WTC11 (cell line): ENCODE measurements around the gene GORASP1. TPM values are rescaled to one million over a fixed set of nuclear protein-coding genes. Genes with fewer than 3 reads are reported as not detected.

Experiments used
- ATAC-seq: fragments of 200-7000 bp; cut with Tn5 transposase; 2 replicates; pipeline ENCODE4 v1.10.0; 2021; ENCODE audit warnings: mild to moderate bottlenecking, moderate library complexity
- CTCF ChIA-PET: fragments of 300-600 bp; sonication (Branson Sonifier 250); formaldehyde crosslinking; loops from one replicate; lab custom pipeline; 2021; ENCODE audit warnings: antibody characterized with exemption; lab: Charles Lee
- POLR2A ChIA-PET: fragments of 350-600 bp; sonication (Branson Sonifier 250); formaldehyde crosslinking; loops from one replicate; lab custom pipeline; 2021; ENCODE audit warnings: antibody characterized with exemption; lab: Charles Lee
- DNase-seq: peaks from one replicate; pipeline ENCODE4 v3.0.0; 2021; ENCODE audit warnings: low spot score
- H3K27ac Mint-ChIP-seq: 2 replicates; pipeline ENCODE4 v1.8.0; 2021; ENCODE audit warnings: mixed read lengths
- H3K27me3 Mint-ChIP-seq: 2 replicates; pipeline ENCODE4 v1.8.0; 2021; ENCODE audit warnings: low read depth, mild to moderate bottlenecking, moderate library complexity, mixed read lengths
- H3K36me3 Mint-ChIP-seq: 2 replicates; pipeline ENCODE4 v1.8.0; 2021; ENCODE audit warnings: mixed read lengths
- H3K4me1 Mint-ChIP-seq: 2 replicates; pipeline ENCODE4 v1.8.0; 2022; ENCODE audit warnings: mixed read lengths
- H3K4me3 Mint-ChIP-seq: 2 replicates; pipeline ENCODE4 v1.8.0; 2021; ENCODE audit warnings: mild to moderate bottlenecking, moderate library complexity, mixed read lengths
- H3K9me3 Mint-ChIP-seq: 2 replicates; pipeline ENCODE4 v1.8.0; 2021; ENCODE audit warnings: mixed read lengths
- FOXJ3 ChIP-seq: sonication (generic); formaldehyde crosslinking; IDR thresholded peaks from 2 replicates; pipeline ENCODE4 v1.9.0; 2021; ENCODE audit warnings: missing genetic modification reagents, mild to moderate bottlenecking, borderline replicate concordance
- FOXP1 ChIP-seq: sonication (generic); formaldehyde crosslinking; IDR thresholded peaks from 2 replicates; pipeline ENCODE4 v1.8.0; 2022; ENCODE audit warnings: missing genetic modification reagents, mild to moderate bottlenecking, moderate library complexity, borderline replicate concordance
- HMGA2 ChIP-seq: fragments of 250-450 bp; sonication (Bioruptor Pico); IDR thresholded peaks from 2 replicates; pipeline ENCODE4 v1.4.0; 2021; ENCODE audit warnings: mild to moderate bottlenecking, moderate library complexity
- NR1H2 ChIP-seq: sonication (generic); formaldehyde crosslinking; IDR thresholded peaks from 2 replicates; pipeline ENCODE4 v1.9.0; 2021; ENCODE audit warnings: mild to moderate bottlenecking, moderate library complexity, missing genetic modification reagents
- NR2C2 ChIP-seq: sonication (generic); formaldehyde crosslinking; IDR thresholded peaks from 2 replicates; pipeline ENCODE4 v1.8.0; 2022; ENCODE audit warnings: mild to moderate bottlenecking, missing genetic modification reagents
- NR3C1 ChIP-seq: sonication (generic); formaldehyde crosslinking; conservative IDR thresholded peaks from 2 replicates; pipeline ENCODE4 v1.8.1; 2023; ENCODE audit warnings: low read depth, mild to moderate bottlenecking, missing genetic modification reagents
- RELA ChIP-seq: sonication (generic); formaldehyde crosslinking; IDR thresholded peaks from 2 replicates; pipeline ENCODE4 v1.8.1; 2022; ENCODE audit warnings: missing genetic modification reagents, mild to moderate bottlenecking, borderline replicate concordance
- SMAD4 ChIP-seq: sonication (generic); formaldehyde crosslinking; IDR thresholded peaks from 2 replicates; pipeline ENCODE4 v1.8.0; 2022; ENCODE audit warnings: mild to moderate bottlenecking, missing genetic modification reagents
- TEAD4 ChIP-seq: sonication (generic); formaldehyde crosslinking; IDR thresholded peaks from 2 replicates; pipeline ENCODE4 v1.8.0; 2022; ENCODE audit warnings: mild to moderate bottlenecking, missing genetic modification reagents
- ZNF121 ChIP-seq: sonication (generic); formaldehyde crosslinking; IDR thresholded peaks from 2 replicates; pipeline ENCODE4 v1.8.0; 2023; ENCODE audit warnings: missing genetic modification reagents
- ZNF219 ChIP-seq: sonication (generic); formaldehyde crosslinking; IDR thresholded peaks from 2 replicates; pipeline ENCODE4 v1.8.0; 2023; ENCODE audit warnings: missing genetic modification reagents, mild to moderate bottlenecking, borderline replicate concordance
- ZNF232 ChIP-seq: sonication (generic); formaldehyde crosslinking; IDR thresholded peaks from 2 replicates; pipeline ENCODE4 v1.8.0; 2022; ENCODE audit warnings: mild to moderate bottlenecking, missing genetic modification reagents
- ZNF263 ChIP-seq: sonication (generic); formaldehyde crosslinking; IDR thresholded peaks from 2 replicates; pipeline ENCODE4 v1.8.1; 2022; ENCODE audit warnings: low read depth, mild to moderate bottlenecking, moderate library complexity, missing genetic modification reagents
- ZNF423 ChIP-seq: fragments of 250-450 bp; sonication (Bioruptor Pico); IDR thresholded peaks from 2 replicates; pipeline ENCODE4 v2.1.2; 2022; ENCODE audit warnings: mild to moderate bottlenecking, moderate library complexity
- total RNA-seq: library from RNA; stranded (reverse); gene quantifications from 3 replicates; pipeline ENCODE4 v1.2.3, GENCODE V29; 2021
- TF ChIP-seq, protein P1 (sequence below): sonication (generic); formaldehyde crosslinking; IDR thresholded peaks from 2 replicates; pipeline ENCODE4 v1.8.1; 2023; ENCODE audit warnings: mild to moderate bottlenecking, missing genetic modification reagents
- TF ChIP-seq, protein P2 (sequence below): fragments of 250-450 bp; sonication (Bioruptor Pico); IDR thresholded peaks from 2 replicates; pipeline ENCODE4 v1.9.0; 2021; ENCODE audit warnings: mild to moderate bottlenecking
- TF ChIP-seq, protein P3 (sequence below): sonication (generic); formaldehyde crosslinking; IDR thresholded peaks from 2 replicates; pipeline ENCODE4 v1.8.0; 2023; ENCODE audit warnings: mild to moderate bottlenecking, missing genetic modification reagents
- TF ChIP-seq, protein P4 (sequence below): sonication (generic); formaldehyde crosslinking; IDR thresholded peaks from 2 replicates; pipeline ENCODE4 v1.8.0; 2022; ENCODE audit warnings: mild to moderate bottlenecking, missing genetic modification reagents
- TF ChIP-seq, protein P5 (sequence below): sonication (generic); formaldehyde crosslinking; IDR thresholded peaks from 2 replicates; pipeline ENCODE4 v1.8.0; 2022; ENCODE audit warnings: mild to moderate bottlenecking, missing genetic modification reagents
- TF ChIP-seq, protein P6 (sequence below): sonication (generic); formaldehyde crosslinking; conservative IDR thresholded peaks from 2 replicates; pipeline ENCODE4 v1.8.1; 2022; ENCODE audit warnings: mild to moderate bottlenecking, missing genetic modification reagents
- TF ChIP-seq, protein P7 (sequence below): fragments of 200-600 bp; IDR thresholded peaks from 2 replicates; pipeline ENCODE4 v1.8.0; 2022; ENCODE audit warnings: antibody characterized with exemption

Gene GORASP1
- total RNA-seq, 1 experiment from 2014 or later = 47.4 TPM

DNA sequence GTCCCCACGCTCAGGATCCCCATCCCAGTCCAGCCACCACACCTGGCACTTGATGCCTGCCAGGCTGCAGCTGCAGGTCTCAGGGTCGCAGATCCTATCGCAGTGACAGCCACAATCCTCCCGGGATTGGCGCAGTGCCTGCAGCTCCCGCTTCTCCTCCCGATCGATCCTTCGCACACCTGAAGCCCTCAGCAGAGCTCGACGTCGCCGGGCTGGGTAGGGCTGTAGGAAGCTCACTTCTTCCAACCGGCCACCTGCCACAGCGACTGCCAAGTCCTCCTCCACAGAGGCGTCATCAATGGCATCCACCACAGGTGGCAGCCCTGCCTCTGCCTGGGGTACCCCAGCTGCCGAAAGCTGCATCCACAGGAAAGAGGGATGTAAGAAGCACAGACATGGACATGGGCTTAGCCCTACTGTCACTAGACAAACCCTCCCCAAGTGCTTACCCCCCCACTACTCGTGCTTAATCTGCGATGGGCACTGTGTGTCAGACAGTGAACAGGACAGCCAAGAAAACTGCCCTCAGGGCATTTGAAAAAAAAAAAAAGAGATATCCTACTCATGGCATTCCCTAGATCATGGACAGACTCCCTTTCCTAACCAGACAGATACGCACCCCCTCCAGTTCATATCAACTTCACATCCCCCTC is 36.8 kb upstream of the GORASP1 start:
- H3K4me1 Mint-ChIP-seq = peaks cover 36% of the 10 kb centered on the region
- DNase-seq (no peak), ATAC-seq (no peak)
- H3K9me3 Mint-ChIP-seq = no peaks in the 10 kb centered on the region
- H3K4me3 Mint-ChIP-seq = no peak overlapping the region
- no peak overlapping the region for H3K27ac Mint-ChIP-seq
- ChIA-PET CTCF (interaction anchor here (1.0 kb wide), 1 partner anchor 144 kb away, joined by 3 read pairs; no protein-coding TSS in a partner anchor), POLR2A (no interaction called here)
- peaks cover 34% of the 10 kb centered on the region for H3K36me3 Mint-ChIP-seq
- TF ChIP-seq, protein P1, sequence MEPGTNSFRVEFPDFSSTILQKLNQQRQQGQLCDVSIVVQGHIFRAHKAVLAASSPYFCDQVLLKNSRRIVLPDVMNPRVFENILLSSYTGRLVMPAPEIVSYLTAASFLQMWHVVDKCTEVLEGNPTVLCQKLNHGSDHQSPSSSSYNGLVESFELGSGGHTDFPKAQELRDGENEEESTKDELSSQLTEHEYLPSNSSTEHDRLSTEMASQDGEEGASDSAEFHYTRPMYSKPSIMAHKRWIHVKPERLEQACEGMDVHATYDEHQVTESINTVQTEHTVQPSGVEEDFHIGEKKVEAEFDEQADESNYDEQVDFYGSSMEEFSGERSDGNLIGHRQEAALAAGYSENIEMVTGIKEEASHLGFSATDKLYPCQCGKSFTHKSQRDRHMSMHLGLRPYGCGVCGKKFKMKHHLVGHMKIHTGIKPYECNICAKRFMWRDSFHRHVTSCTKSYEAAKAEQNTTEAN (CRISPR knock-in tag) = no peak
- no peak for TF ChIP-seq ZNF263 (CRISPR knock-in tag)
- TF ChIP-seq, protein P2, sequence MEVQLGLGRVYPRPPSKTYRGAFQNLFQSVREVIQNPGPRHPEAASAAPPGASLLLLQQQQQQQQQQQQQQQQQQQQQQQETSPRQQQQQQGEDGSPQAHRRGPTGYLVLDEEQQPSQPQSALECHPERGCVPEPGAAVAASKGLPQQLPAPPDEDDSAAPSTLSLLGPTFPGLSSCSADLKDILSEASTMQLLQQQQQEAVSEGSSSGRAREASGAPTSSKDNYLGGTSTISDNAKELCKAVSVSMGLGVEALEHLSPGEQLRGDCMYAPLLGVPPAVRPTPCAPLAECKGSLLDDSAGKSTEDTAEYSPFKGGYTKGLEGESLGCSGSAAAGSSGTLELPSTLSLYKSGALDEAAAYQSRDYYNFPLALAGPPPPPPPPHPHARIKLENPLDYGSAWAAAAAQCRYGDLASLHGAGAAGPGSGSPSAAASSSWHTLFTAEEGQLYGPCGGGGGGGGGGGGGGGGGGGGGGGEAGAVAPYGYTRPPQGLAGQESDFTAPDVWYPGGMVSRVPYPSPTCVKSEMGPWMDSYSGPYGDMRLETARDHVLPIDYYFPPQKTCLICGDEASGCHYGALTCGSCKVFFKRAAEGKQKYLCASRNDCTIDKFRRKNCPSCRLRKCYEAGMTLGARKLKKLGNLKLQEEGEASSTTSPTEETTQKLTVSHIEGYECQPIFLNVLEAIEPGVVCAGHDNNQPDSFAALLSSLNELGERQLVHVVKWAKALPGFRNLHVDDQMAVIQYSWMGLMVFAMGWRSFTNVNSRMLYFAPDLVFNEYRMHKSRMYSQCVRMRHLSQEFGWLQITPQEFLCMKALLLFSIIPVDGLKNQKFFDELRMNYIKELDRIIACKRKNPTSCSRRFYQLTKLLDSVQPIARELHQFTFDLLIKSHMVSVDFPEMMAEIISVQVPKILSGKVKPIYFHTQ (CRISPR knock-in tag) = no peak
- TF ChIP-seq, protein P3, sequence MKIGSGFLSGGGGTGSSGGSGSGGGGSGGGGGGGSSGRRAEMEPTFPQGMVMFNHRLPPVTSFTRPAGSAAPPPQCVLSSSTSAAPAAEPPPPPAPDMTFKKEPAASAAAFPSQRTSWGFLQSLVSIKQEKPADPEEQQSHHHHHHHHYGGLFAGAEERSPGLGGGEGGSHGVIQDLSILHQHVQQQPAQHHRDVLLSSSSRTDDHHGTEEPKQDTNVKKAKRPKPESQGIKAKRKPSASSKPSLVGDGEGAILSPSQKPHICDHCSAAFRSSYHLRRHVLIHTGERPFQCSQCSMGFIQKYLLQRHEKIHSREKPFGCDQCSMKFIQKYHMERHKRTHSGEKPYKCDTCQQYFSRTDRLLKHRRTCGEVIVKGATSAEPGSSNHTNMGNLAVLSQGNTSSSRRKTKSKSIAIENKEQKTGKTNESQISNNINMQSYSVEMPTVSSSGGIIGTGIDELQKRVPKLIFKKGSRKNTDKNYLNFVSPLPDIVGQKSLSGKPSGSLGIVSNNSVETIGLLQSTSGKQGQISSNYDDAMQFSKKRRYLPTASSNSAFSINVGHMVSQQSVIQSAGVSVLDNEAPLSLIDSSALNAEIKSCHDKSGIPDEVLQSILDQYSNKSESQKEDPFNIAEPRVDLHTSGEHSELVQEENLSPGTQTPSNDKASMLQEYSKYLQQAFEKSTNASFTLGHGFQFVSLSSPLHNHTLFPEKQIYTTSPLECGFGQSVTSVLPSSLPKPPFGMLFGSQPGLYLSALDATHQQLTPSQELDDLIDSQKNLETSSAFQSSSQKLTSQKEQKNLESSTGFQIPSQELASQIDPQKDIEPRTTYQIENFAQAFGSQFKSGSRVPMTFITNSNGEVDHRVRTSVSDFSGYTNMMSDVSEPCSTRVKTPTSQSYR = no peak
- TF ChIP-seq HMGA2 (CRISPR knock-in tag) = no peak
- TF ChIP-seq TEAD4 (CRISPR knock-in tag) = no peak
- no peak for TF ChIP-seq NR2C2 (CRISPR knock-in tag)
- TF ChIP-seq, protein P4, sequence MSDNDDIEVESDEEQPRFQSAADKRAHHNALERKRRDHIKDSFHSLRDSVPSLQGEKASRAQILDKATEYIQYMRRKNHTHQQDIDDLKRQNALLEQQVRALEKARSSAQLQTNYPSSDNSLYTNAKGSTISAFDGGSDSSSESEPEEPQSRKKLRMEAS (CRISPR knock-in tag) = no peak
- TF ChIP-seq FOXJ3 (CRISPR knock-in tag) = no peak
- H3K27me3 Mint-ChIP-seq = no peaks in the 10 kb centered on the region

DNA sequence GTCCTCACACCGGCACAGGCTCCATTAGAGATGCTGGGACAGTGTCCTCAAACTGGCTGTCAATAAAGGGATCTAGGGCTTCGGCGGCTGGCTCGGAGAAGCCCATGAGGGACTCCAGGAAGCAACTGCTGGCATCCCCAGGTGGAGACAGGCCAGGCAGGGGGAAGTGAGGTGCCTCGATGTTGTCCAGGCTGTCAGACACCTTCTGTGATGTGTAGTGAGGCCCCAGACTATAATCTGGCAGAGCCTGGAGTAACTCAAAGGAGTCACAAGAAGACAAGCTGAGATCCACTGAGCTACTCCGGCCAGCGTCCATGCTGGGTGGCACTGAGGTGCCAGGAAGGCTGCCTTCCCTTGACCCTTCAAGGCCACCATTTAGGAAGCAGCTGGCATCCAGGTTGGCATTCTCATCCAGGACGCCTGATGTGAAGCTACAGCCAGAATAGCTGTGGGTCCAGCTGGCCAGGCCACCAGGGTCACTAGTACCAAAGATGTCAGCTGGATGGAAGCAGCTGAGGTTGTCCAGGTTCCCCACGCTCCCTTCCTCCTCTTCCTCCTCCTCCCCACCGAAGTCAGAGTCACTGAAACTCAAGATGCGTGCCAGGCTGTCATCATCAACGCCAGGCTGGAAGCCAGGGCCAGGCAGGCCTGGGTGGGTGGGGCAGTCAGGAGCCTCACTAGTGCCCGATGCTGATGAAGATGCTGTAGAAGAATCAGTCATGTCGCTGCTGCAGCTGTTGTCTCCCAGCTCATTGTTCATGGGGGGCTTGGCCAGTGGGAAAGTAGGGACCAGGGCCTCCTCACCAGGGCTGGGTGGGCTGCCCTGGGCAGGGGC is 35.8 kb upstream of the GORASP1 start:
- POLR2A ChIA-PET = no interaction called here

DNA sequence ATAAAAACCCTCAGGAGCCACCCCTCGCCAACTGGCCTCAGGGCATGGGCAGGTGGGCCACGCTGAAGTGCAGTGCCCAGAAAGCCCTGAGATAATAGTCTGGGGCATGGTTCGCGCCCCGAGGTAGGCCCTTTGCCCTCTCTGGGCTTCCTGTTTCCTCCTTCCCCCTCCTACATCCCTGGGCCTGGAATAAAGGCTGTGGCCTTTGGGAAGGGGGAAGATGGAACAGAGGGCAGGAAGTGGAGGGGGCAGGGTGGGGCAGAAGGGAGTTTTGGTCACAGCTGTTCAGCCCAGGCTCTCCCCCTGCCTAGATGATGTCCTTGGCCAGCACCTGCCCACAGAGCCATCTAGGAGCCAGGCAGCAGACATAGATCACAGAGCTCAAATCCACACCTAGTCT is 34.6 kb upstream of the GORASP1 start:
- no peak for DNase-seq
- Mint-ChIP-seq H3K36me3 (peaks cover 34% of the 10 kb centered on the region), H3K4me3 (no peak overlapping the region), H3K9me3 (no peaks in the 10 kb centered on the region), H3K4me1 (peaks cover 14% of the 10 kb centered on the region), H3K27ac (no peak overlapping the region), H3K27me3 (no peaks in the 10 kb centered on the region)
- ChIA-PET CTCF (interaction anchor here (1.0 to 2.0 kb wide), 2 partner anchors 146 to 150 kb away, joined by 4 to 6 read pairs; no protein-coding TSS in a partner anchor), POLR2A (no interaction called here)
- ATAC-seq = no peak
- TF ChIP-seq FOXP1 = no peak
- TF ChIP-seq SMAD4 (CRISPR knock-in tag) = no peak
- no peak for TF ChIP-seq ZNF219 (CRISPR knock-in tag)
- no peak for TF ChIP-seq FOXJ3 (CRISPR knock-in tag)
- no peak for TF ChIP-seq ZNF232 (CRISPR knock-in tag)
- TF ChIP-seq, protein P5, sequence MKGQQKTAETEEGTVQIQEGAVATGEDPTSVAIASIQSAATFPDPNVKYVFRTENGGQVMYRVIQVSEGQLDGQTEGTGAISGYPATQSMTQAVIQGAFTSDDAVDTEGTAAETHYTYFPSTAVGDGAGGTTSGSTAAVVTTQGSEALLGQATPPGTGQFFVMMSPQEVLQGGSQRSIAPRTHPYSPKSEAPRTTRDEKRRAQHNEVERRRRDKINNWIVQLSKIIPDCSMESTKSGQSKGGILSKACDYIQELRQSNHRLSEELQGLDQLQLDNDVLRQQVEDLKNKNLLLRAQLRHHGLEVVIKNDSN = no peak
- TF ChIP-seq, protein P6, sequence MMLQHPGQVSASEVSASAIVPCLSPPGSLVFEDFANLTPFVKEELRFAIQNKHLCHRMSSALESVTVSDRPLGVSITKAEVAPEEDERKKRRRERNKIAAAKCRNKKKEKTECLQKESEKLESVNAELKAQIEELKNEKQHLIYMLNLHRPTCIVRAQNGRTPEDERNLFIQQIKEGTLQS (CRISPR knock-in tag) = no peak
- no peak for TF ChIP-seq ZNF121 (CRISPR knock-in tag)
- TF ChIP-seq NR3C1 (CRISPR knock-in tag) = no peak
- TF ChIP-seq, protein P7, sequence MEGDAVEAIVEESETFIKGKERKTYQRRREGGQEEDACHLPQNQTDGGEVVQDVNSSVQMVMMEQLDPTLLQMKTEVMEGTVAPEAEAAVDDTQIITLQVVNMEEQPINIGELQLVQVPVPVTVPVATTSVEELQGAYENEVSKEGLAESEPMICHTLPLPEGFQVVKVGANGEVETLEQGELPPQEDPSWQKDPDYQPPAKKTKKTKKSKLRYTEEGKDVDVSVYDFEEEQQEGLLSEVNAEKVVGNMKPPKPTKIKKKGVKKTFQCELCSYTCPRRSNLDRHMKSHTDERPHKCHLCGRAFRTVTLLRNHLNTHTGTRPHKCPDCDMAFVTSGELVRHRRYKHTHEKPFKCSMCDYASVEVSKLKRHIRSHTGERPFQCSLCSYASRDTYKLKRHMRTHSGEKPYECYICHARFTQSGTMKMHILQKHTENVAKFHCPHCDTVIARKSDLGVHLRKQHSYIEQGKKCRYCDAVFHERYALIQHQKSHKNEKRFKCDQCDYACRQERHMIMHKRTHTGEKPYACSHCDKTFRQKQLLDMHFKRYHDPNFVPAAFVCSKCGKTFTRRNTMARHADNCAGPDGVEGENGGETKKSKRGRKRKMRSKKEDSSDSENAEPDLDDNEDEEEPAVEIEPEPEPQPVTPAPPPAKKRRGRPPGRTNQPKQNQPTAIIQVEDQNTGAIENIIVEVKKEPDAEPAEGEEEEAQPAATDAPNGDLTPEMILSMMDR = no peak

More for the DNA sequence above, 35.8 kb upstream of the GORASP1 start:
- Mint-ChIP-seq H3K36me3 (peaks cover 34% of the 10 kb centered on the region), H3K27ac (no peak overlapping the region), H3K9me3 (no peaks in the 10 kb centered on the region), H3K27me3 (no peaks in the 10 kb centered on the region), H3K4me1 (peaks cover 26% of the 10 kb centered on the region), H3K4me3 (no peak overlapping the region)
- CTCF ChIA-PET = interaction anchor here (1.0 kb wide), 1 partner anchor 145 kb away, joined by 3 read pairs; no protein-coding TSS in a partner anchor
- DNase-seq = no peak
- TF ChIP-seq RELA (CRISPR knock-in tag) (no peak), ZNF423 (CRISPR knock-in tag) (no peak), NR1H2 (no peak)
- no peak for ATAC-seq
